ENCODE data around the gene CSHL1.

- TF ChIP-seq CTCF (IDR thresholded peaks at IDR 0.05) (no peak), EZH2 (IDR thresholded peaks at IDR 0.05; ENCODE audit: borderline replicate concordance, insufficient read depth, low read depth, low read length, poor library complexity, severe bottlenecking) (no peak)
These were observed 48.9 kb upstream of the CSHL1 start for GRCh38 chr17:63960006-63960405.
